Measurements from ENCODE around the gene AK8. TPM values are rescaled to one million over a fixed set of nuclear protein-coding genes. Genes with fewer than 3 reads are reported as not detected.
"Not testable (repeated sequence)": the region's sequence is repeated elsewhere in the genome, so short reads cannot be mapped to it uniquely, and the experiment has no call there.

Gene AK8
- total RNA-seq, 1 experiment from 2014 or later: 0.13 TPM

DNA sequence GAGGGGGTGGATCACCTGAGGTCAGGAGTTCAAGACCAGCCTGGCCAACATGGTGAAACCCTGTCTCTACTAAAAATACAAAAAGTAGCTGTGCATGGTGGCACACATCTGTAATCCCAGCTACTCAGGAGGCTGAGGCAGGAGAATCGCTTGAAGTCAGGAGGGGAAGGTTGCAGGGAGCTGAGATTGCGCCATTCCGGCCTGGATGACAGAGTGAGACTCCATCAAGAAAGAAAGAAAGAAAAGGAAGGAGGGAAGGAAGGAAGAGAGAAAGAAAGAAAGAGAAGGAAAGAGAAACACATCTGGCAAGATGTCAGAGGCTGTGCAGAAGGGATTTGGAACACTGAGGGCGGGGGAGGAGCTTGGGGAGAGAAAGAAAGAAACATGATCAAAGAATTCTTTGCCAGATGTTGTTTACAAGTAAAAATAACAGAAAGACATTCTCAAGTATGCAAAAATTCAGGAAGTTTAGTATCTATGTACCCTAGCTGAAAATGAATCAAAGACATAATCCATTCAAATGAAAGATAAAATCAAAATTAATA is 93.7 kb downstream of the AK8 start:
- Histone ChIP-seq H3K4me1 (replicated peaks) (no peaks in the 10 kb centered on the region), H3K36me3 (no peaks in the 10 kb centered on the region), H3K27me3 (replicated peaks) (peaks cover 13% of the 10 kb centered on the region; the same call in 1 of the 2 replicates), H3K4me3 (no peak overlapping the region), H3K9me3 (replicated peaks) (no peaks in the 10 kb centered on the region), H3K27ac (no peak overlapping the region)
- peak in 1 of 2 experiments; percentile 8 for DNase-seq (ENCODE audit: low read depth in 1 of 2, low spot score in 2 of 2)

DNA sequence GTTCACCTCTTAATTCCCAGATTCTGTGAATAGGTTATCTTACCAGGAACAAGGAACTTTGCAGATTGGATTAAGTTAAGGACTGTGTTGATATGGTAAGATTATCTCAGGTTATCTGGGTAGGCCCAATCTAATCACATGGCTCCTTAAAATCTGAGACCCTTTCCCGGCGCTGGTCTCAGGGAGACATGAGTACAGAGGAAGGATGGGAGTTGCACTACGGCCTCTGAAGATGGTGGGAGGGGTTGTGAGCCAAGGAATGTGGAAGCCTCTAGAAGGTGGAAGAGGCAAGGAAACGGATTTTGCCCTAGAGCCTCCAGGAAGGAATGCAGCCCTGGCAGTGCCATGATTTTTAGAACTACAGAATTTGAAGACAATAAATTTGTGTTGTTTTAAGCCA is 95.1 kb downstream of the AK8 start:
- Histone ChIP-seq H3K9me3 (replicated peaks) (no peaks in the 10 kb centered on the region), H3K4me3 (no peak overlapping the region), H3K4me1 (replicated peaks) (no peaks in the 10 kb centered on the region), H3K27ac (no peak overlapping the region), H3K27me3 (replicated peaks) (peaks cover 13% of the 10 kb centered on the region; the same call in 1 of the 2 replicates), H3K36me3 (no peaks in the 10 kb centered on the region)
- DNase-seq (ENCODE audit: low read depth in 1 of 2, low spot score in 2 of 2): no peak

DNA sequence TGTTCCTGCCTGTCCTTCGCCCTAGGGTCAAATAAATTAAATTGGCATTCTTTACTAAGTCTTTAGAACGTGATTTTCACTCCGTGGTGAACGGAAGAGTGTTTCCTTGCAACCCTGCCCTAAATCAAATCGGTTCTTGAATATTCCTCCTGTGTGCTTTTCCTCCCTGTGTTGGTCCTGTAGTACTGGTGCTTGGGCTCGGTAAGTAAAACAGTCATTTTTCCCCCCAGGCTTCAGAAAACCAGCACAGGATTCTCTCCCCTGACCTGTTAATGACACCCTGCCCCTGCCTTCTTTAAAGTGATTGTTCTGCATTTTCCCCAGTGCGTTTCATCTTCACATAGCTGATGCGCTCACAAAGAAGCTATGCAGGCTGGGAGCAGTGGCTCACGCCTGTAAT is 96.0 kb downstream of the AK8 start:
- peaks cover 6% of the 10 kb centered on the region; the same call in 1 of the 2 replicates for H3K27me3 ChIP-seq (replicated peaks)
- H3K36me3 ChIP-seq: no peaks in the 10 kb centered on the region
- no peaks in the 10 kb centered on the region for H3K4me1 ChIP-seq (replicated peaks)
- H3K9me3 ChIP-seq (replicated peaks): no peaks in the 10 kb centered on the region
- DNase-seq (ENCODE audit: low read depth in 1 of 2, low spot score in 2 of 2): no peak
- H3K4me3 ChIP-seq: no peak overlapping the region
- H3K27ac ChIP-seq: no peak overlapping the region

- Histone ChIP-seq H3K36me3 (no peaks in the 10 kb centered on the region), H3K4me3 (no peak overlapping the region), H3K9me3 (replicated peaks) (no peaks in the 10 kb centered on the region), H3K4me1 (replicated peaks) (no peaks in the 10 kb centered on the region), H3K27ac (no peak overlapping the region), H3K27me3 (replicated peaks) (0 out of 2 replicates have a peak, but pooled peaks cover 4% of the 10 kb centered on the region)
- no peak for DNase-seq (ENCODE audit: low read depth in 1 of 2, low spot score in 2 of 2)
Observed at GRCh38 chr9:132780230-132781007, 97.7 kb downstream of the AK8 start.

- H3K36me3 ChIP-seq: no peaks in the 10 kb centered on the region
- no peak overlapping the region for H3K4me3 ChIP-seq
- 0 out of 2 replicates have a peak, but pooled peaks cover 3% of the 10 kb centered on the region for H3K27me3 ChIP-seq (replicated peaks)
- H3K27ac ChIP-seq: no peak overlapping the region
- no peaks in the 10 kb centered on the region for H3K9me3 ChIP-seq (replicated peaks)
- DNase-seq (ENCODE audit: low read depth in 1 of 2, low spot score in 2 of 2): no peak
- no peaks in the 10 kb centered on the region for H3K4me1 ChIP-seq (replicated peaks)
Observed at GRCh38 chr9:132776891-132777290, 101.2 kb downstream of the AK8 start.

GRCh38 chr9:132776268-132776667 is 101.8 kb downstream of the AK8 start:
- DNase-seq (ENCODE audit: low read depth in 1 of 2, low spot score in 2 of 2): no peak
- H3K4me3 ChIP-seq: no peak overlapping the region
- H3K27ac ChIP-seq: no peak overlapping the region
- H3K27me3 ChIP-seq (replicated peaks): no peaks in the 10 kb centered on the region
- no peaks in the 10 kb centered on the region for H3K36me3 ChIP-seq
- no peaks in the 10 kb centered on the region for H3K9me3 ChIP-seq (replicated peaks)
- H3K4me1 ChIP-seq (replicated peaks): no peaks in the 10 kb centered on the region

GRCh38 chr9:132775720-132776119 is 102.4 kb downstream of the AK8 start:
- H3K27ac ChIP-seq: no peak overlapping the region
- H3K27me3 ChIP-seq (replicated peaks): no peaks in the 10 kb centered on the region
- H3K4me1 ChIP-seq (replicated peaks): no peaks in the 10 kb centered on the region
- H3K36me3 ChIP-seq: no peaks in the 10 kb centered on the region
- no peak for DNase-seq (ENCODE audit: low read depth in 1 of 2, low spot score in 2 of 2)
- no peak overlapping the region for H3K4me3 ChIP-seq
- no peaks in the 10 kb centered on the region for H3K9me3 ChIP-seq (replicated peaks)

DNA sequence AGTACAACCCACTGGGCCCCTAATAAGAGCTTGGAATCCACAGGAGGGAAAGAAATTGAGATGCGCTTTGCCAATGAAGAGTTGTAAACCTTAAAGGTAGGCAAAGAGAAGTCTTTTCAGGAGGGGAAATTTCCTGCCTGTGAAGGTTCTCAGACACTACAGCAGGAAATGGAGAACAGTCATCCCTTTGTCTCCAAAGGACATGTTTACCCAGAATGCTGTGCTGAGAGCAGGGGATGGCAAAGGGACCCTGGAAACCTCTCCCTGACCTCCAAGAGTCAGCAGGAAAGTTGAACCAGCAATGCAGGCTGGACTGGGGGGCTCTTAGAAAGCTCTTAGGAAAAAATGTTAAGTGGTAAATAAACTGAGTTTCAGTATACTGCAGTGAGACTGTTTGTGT is 103.2 kb downstream of the AK8 start:
- Histone ChIP-seq H3K4me3 (no peak overlapping the region), H3K27ac (no peak overlapping the region), H3K27me3 (replicated peaks) (no peaks in the 10 kb centered on the region), H3K4me1 (replicated peaks) (0 out of 2 replicates have a peak, but pooled peaks cover 3% of the 10 kb centered on the region), H3K36me3 (no peaks in the 10 kb centered on the region), H3K9me3 (replicated peaks) (no peaks in the 10 kb centered on the region)
- DNase-seq (ENCODE audit: low read depth in 1 of 2, low spot score in 2 of 2): no peak

DNA sequence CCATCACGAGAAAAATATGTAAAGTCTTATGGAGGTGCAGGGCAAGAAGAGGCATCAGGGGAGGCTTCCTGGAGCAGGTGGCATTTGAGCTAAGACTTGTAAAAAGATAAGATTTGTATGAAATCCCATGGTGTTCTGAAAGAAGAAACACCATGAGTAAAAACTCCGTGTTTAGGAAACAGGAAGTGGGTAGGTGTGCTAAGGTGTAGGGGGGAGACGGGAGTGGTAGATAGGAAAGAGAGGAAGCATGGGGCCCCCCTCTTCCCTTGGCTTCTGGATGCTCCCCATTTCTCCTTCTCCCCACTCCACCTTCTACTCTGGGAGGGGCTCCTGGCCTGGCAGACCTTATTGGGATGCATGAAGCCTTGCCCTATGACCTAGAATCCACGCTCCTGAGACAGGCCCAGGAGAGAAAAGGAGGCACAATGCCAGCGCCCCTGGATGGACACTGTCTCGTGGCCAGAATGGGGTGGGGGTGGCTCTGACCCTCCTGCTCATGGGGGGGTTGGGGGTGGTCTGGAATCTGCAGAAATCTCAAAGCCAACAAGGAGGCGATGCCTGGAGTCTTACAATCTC is 104.2 kb downstream of the AK8 start:
- H3K36me3 ChIP-seq: no peaks in the 10 kb centered on the region

GRCh38 chr9:132773093-132773492 is 105.0 kb downstream of the AK8 start:
- Histone ChIP-seq H3K36me3 (no peaks in the 10 kb centered on the region), H3K4me3 (no peak overlapping the region), H3K27me3 (replicated peaks) (no peaks in the 10 kb centered on the region), H3K9me3 (replicated peaks) (no peaks in the 10 kb centered on the region), H3K4me1 (replicated peaks) (0 out of 2 replicates have a peak, but pooled peaks cover 3% of the 10 kb centered on the region), H3K27ac (no peak overlapping the region)
- DNase-seq (ENCODE audit: low read depth in 1 of 2, low spot score in 2 of 2): no peak

More for the DNA sequence above, 104.2 kb downstream of the AK8 start:
- Histone ChIP-seq H3K27me3 (replicated peaks) (no peaks in the 10 kb centered on the region), H3K9me3 (replicated peaks) (no peaks in the 10 kb centered on the region), H3K27ac (no peak overlapping the region), H3K4me3 (no peak overlapping the region), H3K4me1 (replicated peaks) (0 out of 2 replicates have a peak, but pooled peaks cover 3% of the 10 kb centered on the region)
- DNase-seq (ENCODE audit: low read depth in 1 of 2, low spot score in 2 of 2): no peak

- H3K36me3 ChIP-seq; H3K4me3 ChIP-seq; H3K9me3 ChIP-seq (replicated peaks); H3K4me1 ChIP-seq (replicated peaks); H3K27me3 ChIP-seq (replicated peaks); H3K27ac ChIP-seq; DNase-seq (ENCODE audit: low read depth in 1 of 2, low spot score in 2 of 2): not testable (repeated sequence)
Observed at GRCh38 chr9:132771752-132772151, 106.3 kb downstream of the AK8 start.

- Histone ChIP-seq H3K4me3 (no peak overlapping the region), H3K27ac (no peak overlapping the region), H3K36me3 (no peaks in the 10 kb centered on the region), H3K4me1 (replicated peaks) (0 out of 2 replicates have a peak, but pooled peaks cover 3% of the 10 kb centered on the region), H3K27me3 (replicated peaks) (no peaks in the 10 kb centered on the region; the same call in 1 of the 2 replicates), H3K9me3 (replicated peaks) (no peaks in the 10 kb centered on the region)
- DNase-seq (ENCODE audit: low read depth in 1 of 2, low spot score in 2 of 2): no peak
Observed at GRCh38 chr9:132770770-132771310, 107.2 kb downstream of the AK8 start.

DNA sequence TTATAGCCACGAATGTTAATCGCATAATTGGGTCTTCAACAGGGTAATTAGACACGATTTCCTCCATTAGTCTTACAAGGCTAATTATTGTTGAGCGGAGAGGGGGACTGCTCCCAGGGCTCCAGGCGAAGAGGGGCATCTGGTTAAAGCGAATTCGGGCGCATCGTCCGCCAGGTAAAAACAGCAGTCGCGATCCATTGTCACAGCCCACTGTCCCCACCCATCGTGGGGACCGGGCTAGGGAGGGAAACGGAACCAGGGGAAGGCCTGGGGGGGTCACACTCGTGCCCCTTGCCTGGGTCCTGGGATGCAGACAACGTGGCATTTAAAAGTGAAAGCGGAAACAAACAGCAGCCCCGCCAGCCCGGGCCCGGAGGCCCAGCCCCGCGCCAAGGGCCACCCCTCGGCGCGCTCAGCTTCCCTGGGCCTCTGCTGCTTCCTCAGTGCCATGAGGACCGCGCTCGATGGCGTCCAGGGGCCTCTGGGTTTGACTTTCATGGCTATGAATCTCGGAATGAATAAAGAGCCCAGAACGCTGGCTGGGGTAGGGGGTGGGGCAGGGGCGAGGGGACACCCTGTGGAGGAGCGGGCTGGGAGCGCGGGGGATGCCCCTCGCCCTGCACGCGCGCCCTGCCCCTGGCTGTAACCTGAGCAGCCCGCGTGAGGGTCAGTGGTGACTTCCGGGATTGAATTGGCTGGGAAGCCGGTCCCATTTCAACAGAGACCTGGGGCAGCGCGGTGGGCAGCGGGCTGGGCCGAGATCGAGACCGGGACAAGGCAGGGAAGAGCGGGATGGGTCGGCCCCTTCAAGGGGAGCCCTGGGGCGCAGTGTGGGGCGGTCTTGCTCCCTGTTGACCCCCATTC is 107.9 kb downstream of the AK8 start:
- peak; percentile 49 to 52 for DNase-seq (ENCODE audit: low read depth in 1 of 2, low spot score in 2 of 2)
- H3K27me3 ChIP-seq (replicated peaks): no peaks in the 10 kb centered on the region; the same call in 1 of the 2 replicates
- H3K4me3 ChIP-seq: peak overlapping the region; percentile 53
- no peaks in the 10 kb centered on the region for H3K9me3 ChIP-seq (replicated peaks)
- peak overlapping the region; percentile 24; the same call in 1 of the 2 replicates for H3K27ac ChIP-seq
- H3K36me3 ChIP-seq: no peaks in the 10 kb centered on the region
- H3K4me1 ChIP-seq (replicated peaks): 0 out of 2 replicates have a peak, but pooled peaks cover 3% of the 10 kb centered on the region
